ENCODE measurements around the gene MORN4.

- TF ChIP-seq RAD21 (IDR thresholded peaks at IDR 0.05; ENCODE audit: low read length) (no peak), CTCF (IDR thresholded peaks at IDR 0.05) (no peak), FOXM1 (IDR thresholded peaks at IDR 0.05; ENCODE audit: low read depth) (no peak), EP300 (IDR thresholded peaks at IDR 0.05; ENCODE audit: borderline replicate concordance in 1 of 2, low read depth in 1 of 2, low read length in 1 of 2) (no peak), TAF1 (IDR thresholded peaks at IDR 0.05; ENCODE audit: borderline replicate concordance, low read depth, low read length) (no peak), CHD2 (IDR thresholded peaks at IDR 0.05; ENCODE audit: low read length, partially characterized antibody) (no peak), EZH2phosphoT487 (IDR thresholded peaks at IDR 0.05; ENCODE audit: borderline replicate concordance, low read depth) (no peak), NFIC (IDR thresholded peaks at IDR 0.05; ENCODE audit: borderline replicate concordance) (no peak), TEAD4 (IDR thresholded peaks at IDR 0.05; ENCODE audit: borderline replicate concordance, insufficient read depth) (no peak), SIN3A (IDR thresholded peaks at IDR 0.05; ENCODE audit: borderline replicate concordance, low read depth, low read length) (no peak), USF2 (IDR thresholded peaks at IDR 0.05; ENCODE audit: borderline replicate concordance, low read depth, low read length) (no peak)
These were observed 10.2 kb upstream of the MORN4 start for GRCh38 chr10:97643441-97643985.
